Lower leg skin (tissue), 4 donors: ENCODE data around the gene EEF1AKMT2. TPM values are rescaled to one million over a fixed set of nuclear protein-coding genes. Genes with fewer than 3 reads are reported as not detected.

ENCODE experiments used
- DNase-seq, 2 donors: peaks; one replicate each; pipeline ENCODE4 v3.0.0-alpha.2; 2019; ENCODE audit warnings: low spot score in 2 of 2
- H3K4me3 ChIP-seq: fragments of 200-600 bp; sonication (generic); 2 replicates; pipeline ENCODE4 v1.5.1; 2017; ENCODE audit warnings: mild to moderate bottlenecking, low read depth; ENCODE audit not compliant: poor library complexity, severe bottlenecking
- POLR2A ChIP-seq, 2 donors: fragments of 450-650 bp; IDR thresholded peaks; one replicate each; pipeline ENCODE4 v1.6.1; 2016 to 2017; ENCODE audit warnings: antibody characterized with exemption in 2 of 2, mild to moderate bottlenecking in 1 of 2, moderate library complexity in 1 of 2
- WGBS, 2 donors: methylation state at CpG; one replicate each; pipeline ENCODE4 v1.1.5; 2018; 5-methylcytosine and 5-hydroxymethylcytosine counted together
- intact Hi-C: fragments of 100-400 bp; cut with DNase I; formaldehyde crosslinking; loops from one replicate; pipeline ENCODE4 v1.15.0; 2023; ENCODE audit warnings: low total_unique reads
- total RNA-seq, 4 donors: library from RNA; depleted of rRNA; stranded (reverse); fragments of >200 nt; gene quantifications; one replicate each; pipeline ENCODE4 v1.1.0, GENCODE V29; 2016
- TF ChIP-seq, protein P1 (sequence below), 3 donors: fragments of 450-650 bp; IDR thresholded peaks; one replicate each; pipeline ENCODE4 v1.5.1; 2016; ENCODE audit warnings: antibody characterized with exemption in 3 of 3, mild to moderate bottlenecking in 3 of 3, moderate library complexity in 2 of 3

EEF1AKMT2 gene
- 10 to 100 TPM; 10.6 to 18.8 (median 14.4) TPM for total RNA-seq

DNA sequence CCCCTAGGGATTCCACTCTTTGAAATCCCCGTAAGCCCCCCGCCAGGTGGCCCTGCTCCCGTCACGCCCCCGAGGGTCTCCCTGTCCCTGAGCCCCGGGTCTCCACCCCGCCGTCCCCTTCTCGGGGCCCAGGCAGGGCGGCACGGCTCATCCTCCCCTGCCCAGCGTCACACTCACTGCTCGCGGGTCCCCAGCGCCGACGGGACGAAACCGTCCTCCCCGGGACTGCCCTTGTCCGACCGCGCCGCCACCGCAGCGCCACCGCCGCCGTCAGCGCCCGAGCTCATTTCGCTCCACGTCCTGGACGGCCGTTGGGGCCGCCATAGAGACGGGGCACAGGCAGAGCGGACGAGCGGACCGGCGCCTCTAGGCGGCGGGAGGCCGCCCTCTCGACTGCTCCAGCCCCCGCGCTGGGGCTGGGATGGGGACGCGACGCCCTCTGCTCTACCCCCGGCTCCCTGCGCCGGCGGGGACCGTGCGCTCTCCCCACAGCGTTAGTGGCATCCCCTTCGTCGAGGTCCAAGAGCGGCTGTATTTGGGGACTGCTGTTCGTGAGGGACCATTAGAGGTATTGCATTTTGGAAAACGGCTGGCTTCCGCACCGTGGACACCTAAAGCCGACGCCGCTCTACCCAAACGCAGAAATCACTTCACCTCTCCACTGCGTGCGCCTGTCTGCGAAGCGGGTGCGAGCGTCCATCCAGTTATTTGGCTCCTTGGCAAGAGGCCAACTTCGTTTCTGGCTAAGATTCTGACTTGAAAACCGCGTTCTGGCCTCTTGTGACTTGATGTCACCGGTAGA is at the start of gene EEF1AKMT2:
EEF1AKMT2 (minus strand) TSS at position 341 of the 802 bp plus-strand sequence; CDS start at position 287, 54 bp downstream.
- 0% methylated on average over 7 to 60 of the region's 79 CpGs for WGBS, 2 donors
- H3K4me3 ChIP-seq = peak within 1 kb of the TSS; percentile 85
- peak; percentile 59 to 95 for DNase-seq
- TF ChIP-seq, protein P1, sequence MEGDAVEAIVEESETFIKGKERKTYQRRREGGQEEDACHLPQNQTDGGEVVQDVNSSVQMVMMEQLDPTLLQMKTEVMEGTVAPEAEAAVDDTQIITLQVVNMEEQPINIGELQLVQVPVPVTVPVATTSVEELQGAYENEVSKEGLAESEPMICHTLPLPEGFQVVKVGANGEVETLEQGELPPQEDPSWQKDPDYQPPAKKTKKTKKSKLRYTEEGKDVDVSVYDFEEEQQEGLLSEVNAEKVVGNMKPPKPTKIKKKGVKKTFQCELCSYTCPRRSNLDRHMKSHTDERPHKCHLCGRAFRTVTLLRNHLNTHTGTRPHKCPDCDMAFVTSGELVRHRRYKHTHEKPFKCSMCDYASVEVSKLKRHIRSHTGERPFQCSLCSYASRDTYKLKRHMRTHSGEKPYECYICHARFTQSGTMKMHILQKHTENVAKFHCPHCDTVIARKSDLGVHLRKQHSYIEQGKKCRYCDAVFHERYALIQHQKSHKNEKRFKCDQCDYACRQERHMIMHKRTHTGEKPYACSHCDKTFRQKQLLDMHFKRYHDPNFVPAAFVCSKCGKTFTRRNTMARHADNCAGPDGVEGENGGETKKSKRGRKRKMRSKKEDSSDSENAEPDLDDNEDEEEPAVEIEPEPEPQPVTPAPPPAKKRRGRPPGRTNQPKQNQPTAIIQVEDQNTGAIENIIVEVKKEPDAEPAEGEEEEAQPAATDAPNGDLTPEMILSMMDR (IDR thresholded peaks at IDR 0.05) = peak in 1 of 3 donors; percentile 54
- TF ChIP-seq POLR2A (IDR thresholded peaks at IDR 0.05) = no peak
- intact Hi-C loops = no loop called here

- 66 to 71% methylated on average over 2 of the region's 2 CpGs for WGBS, 2 donors
- intact Hi-C loops = no loop called here
- TF ChIP-seq, protein P1 (IDR thresholded peaks at IDR 0.05) = no peak
- no peak for TF ChIP-seq POLR2A (IDR thresholded peaks at IDR 0.05)
- H3K4me3 ChIP-seq = no peak overlapping the region
- no peak for DNase-seq
These were observed 46.0 kb upstream of the EEF1AKMT2 start for GRCh38 chr10:124837687-124838086.

DNA sequence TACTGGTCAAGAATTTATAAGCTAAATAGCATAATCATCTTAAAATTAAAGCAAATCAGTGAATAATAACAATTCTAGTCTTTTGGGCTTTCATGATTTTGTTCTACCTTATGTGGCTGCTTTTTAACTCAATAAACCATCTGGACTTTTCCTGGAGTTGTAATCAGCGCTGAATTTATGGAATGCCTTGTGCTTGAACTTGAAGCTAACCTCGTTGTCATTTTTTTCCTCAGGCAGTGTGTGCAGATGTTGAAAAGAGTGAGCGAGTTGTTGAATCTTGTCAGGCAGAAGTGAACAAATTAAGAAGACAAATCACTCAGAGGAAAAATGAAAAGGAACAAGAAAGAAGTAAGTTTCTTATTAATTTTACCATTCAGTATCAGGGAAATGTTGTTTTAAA is 39.4 kb upstream of the EEF1AKMT2 start:
- intact Hi-C loops = no loop called here
- 58 to 69% methylated on average over 3 of the region's 3 CpGs for WGBS, 2 donors
- no peak for DNase-seq
- no peak overlapping the region for H3K4me3 ChIP-seq
- TF ChIP-seq, protein P1 (IDR thresholded peaks at IDR 0.05) = no peak
- TF ChIP-seq POLR2A (IDR thresholded peaks at IDR 0.05) = no peak

- no peak overlapping the region for H3K4me3 ChIP-seq
- TF ChIP-seq, protein P1 (IDR thresholded peaks at IDR 0.05) = no peak
- TF ChIP-seq POLR2A (IDR thresholded peaks at IDR 0.05) = no peak
- no peak for DNase-seq
- intact Hi-C loops = no loop called here
These were observed 38.8 kb upstream of the EEF1AKMT2 start for GRCh38 chr10:124830445-124830844.

GRCh38 chr10:124829447-124830115 is 37.9 kb upstream of the EEF1AKMT2 start:
- no peak overlapping the region for H3K4me3 ChIP-seq
- WGBS, 2 donors = 90% methylated on average over 8 of the region's 8 CpGs
- intact Hi-C loops = loop anchor here (10.0 kb wide), 1 partner anchor 295 kb away; no protein-coding TSS in a partner anchor
- DNase-seq = no peak
- no peak for TF ChIP-seq POLR2A (IDR thresholded peaks at IDR 0.05)
- TF ChIP-seq, protein P1 (IDR thresholded peaks at IDR 0.05) = no peak
